NT2/D1 (cell line): Measurements from ENCODE around the gene IL1R2.

Source experiments
- SUZ12 ChIP-seq: IDR thresholded peaks from 2 replicates; pipeline ENCODE4 v1.6.1; 2011; ENCODE audit not compliant: insufficient read length, insufficient read depth; ENCODE audit errors: extremely low read depth
- ZNF274 ChIP-seq: IDR thresholded peaks from 2 replicates; pipeline ENCODE4 v1.6.1; 2011; ENCODE audit warnings: mild to moderate bottlenecking, low read depth, low read length

- TF ChIP-seq ZNF274 = no peak
- no peak for TF ChIP-seq SUZ12
Observed at GRCh38 chr2:102005989-102006885, 14.5 kb downstream of the IL1R2 start.
